Transverse colon (tissue), 4 donors: ENCODE data around the gene RBFOX2. TPM values are rescaled to one million over a fixed set of nuclear protein-coding genes. Genes with fewer than 3 reads are reported as not detected.

ENCODE experiments used
- DNase-seq: peaks from one replicate; pipeline ENCODE4 v3.0.0-alpha.2; 2019
- H3K27ac ChIP-seq, 4 donors: fragments of 200-600 bp; sonication (generic); 2 replicates each; pipeline ENCODE4 v1.5.1; 2016 to 2018; ENCODE audit warnings: inconsistent platforms in 4 of 4
- H3K27me3 ChIP-seq: fragments of 200-600 bp; sonication (generic); 2 replicates; pipeline ENCODE4 v1.5.1; 2017; ENCODE audit warnings: inconsistent platforms
- H3K36me3 ChIP-seq, 4 donors: fragments of 200-600 bp; sonication (generic); 2 replicates each; pipeline ENCODE4 v1.5.1; 2017 to 2019; ENCODE audit warnings: inconsistent platforms in 4 of 4
- H3K4me1 ChIP-seq, 4 donors: fragments of 200-600 bp; sonication (generic); 2 replicates each; pipeline ENCODE4 v1.5.1; 2017 to 2020; ENCODE audit warnings: inconsistent platforms in 4 of 4
- H3K4me3 ChIP-seq, 4 donors: fragments of 200-600 bp; sonication (generic); 1 replicate in 1 of 4; 2 replicates in 3 of 4; pipeline versions ENCODE4 v1.5.1 to v1.6.1; 2017 to 2019; ENCODE audit warnings: inconsistent platforms in 4 of 4
- H3K9me3 ChIP-seq, 2 donors: fragments of 200-600 bp; sonication (generic); 2 replicates each; pipeline ENCODE4 v1.5.1; 2017 to 2019; ENCODE audit warnings: inconsistent platforms in 2 of 2
- CTCF ChIP-seq, 5 experiments: fragments of 200-600 bp in 3 of 5; fragments of 450-650 bp in 2 of 5; sonication (generic) in 3 of 5; IDR thresholded peaks; 1 replicate in 2 of 5; 2 replicates in 3 of 5; pipeline ENCODE4 v1.5.1; 2016 to 2017; ENCODE audit warnings: antibody characterized with exemption in 5 of 5, inconsistent platforms in 3 of 5, mild to moderate bottlenecking in 2 of 5, moderate library complexity in 1 of 5
- EP300 ChIP-seq: sonication (generic); formaldehyde crosslinking; IDR thresholded peaks from one replicate; pipeline ENCODE4 v1.6.1; 2017; ENCODE audit warnings: antibody characterized with exemption, low read depth
- POLR2A ChIP-seq: fragments of 450-650 bp; IDR thresholded peaks from one replicate; pipeline ENCODE4 v1.6.1; 2016; ENCODE audit warnings: antibody characterized with exemption, mild to moderate bottlenecking, moderate library complexity
- POLR2AphosphoS5 ChIP-seq, 3 donors: sonication (generic); formaldehyde crosslinking; IDR thresholded peaks; one replicate each; pipeline ENCODE4 v1.6.1; 2016; ENCODE audit warnings: antibody characterized with exemption in 3 of 3
- WGBS, 2 donors: methylation state at CpG; one replicate each; pipeline ENCODE4 v1.1.5; 2018; ENCODE audit warnings: low coverage in 1 of 2; 5-methylcytosine and 5-hydroxymethylcytosine counted together
- in situ Hi-C, 4 donors: fragments of 200-750 bp; cut with MboI; loops; one replicate each; pipeline versions ENCODE4 v1.15.0 to v1.15.1; 2017; ENCODE audit warnings: low sequenced_read_pairs in 3 of 4, low pct_ligation_motif_present in 1 of 4, low pct_unique_long_range_greater_than_20kb in 1 of 4
- intact Hi-C: fragments of 100-400 bp; cut with DNase I; formaldehyde crosslinking; loops from one replicate; pipeline ENCODE4 v1.15.1; 2023; ENCODE audit warnings: low total_unique reads
- total RNA-seq, 4 donors: library from RNA; depleted of rRNA; stranded (reverse); fragments of >200 nt; gene quantifications; one replicate each; pipeline ENCODE4 v1.1.0, GENCODE V29; 2016

Gene RBFOX2
- total RNA-seq, 4 donors from 2014 or later, result 27.3 to 61.1 (median 43.1) TPM

- intact Hi-C loops (no loop called here), in situ Hi-C loops (no loop called here)
- H3K36me3 ChIP-seq, result no peaks in the 10 kb centered on the region
- no peak overlapping the region for H3K4me3 ChIP-seq
- TF ChIP-seq EP300, result no peak
- TF ChIP-seq POLR2A, result no peak
- TF ChIP-seq POLR2AphosphoS5 (IDR thresholded peaks at IDR 0.05), result no peak
- TF ChIP-seq CTCF (IDR thresholded peaks at IDR 0.05), result no peak
- H3K9me3 ChIP-seq, result no peaks in the 10 kb centered on the region
- H3K27ac ChIP-seq, result peak overlapping the region in 2 of 4 donors; percentile 37 to 46
- 44 to 60% methylated on average over 2 of the region's 2 CpGs for WGBS, 2 donors
- no peaks in the 10 kb centered on the region for H3K27me3 ChIP-seq
- DNase-seq, result no peak
- peaks cover 6 to 41% (median 13%) of the 10 kb centered on the region in 4 donors for H3K4me1 ChIP-seq
These were observed 11.9 kb downstream of the RBFOX2 start for GRCh38 chr22:36016684-36017083.

GRCh38 chr22:36015811-36016529 lies 12.7 kb downstream of the RBFOX2 start:
- H3K27ac ChIP-seq, result peak overlapping the region; percentile 27 to 55 (median 38)
- in situ Hi-C loops (no loop called here), intact Hi-C loops (no loop called here)
- H3K9me3 ChIP-seq, result no peaks in the 10 kb centered on the region
- no peak overlapping the region for H3K4me3 ChIP-seq
- peaks cover 6 to 44% (median 15%) of the 10 kb centered on the region in 4 donors for H3K4me1 ChIP-seq
- H3K27me3 ChIP-seq, result no peaks in the 10 kb centered on the region
- no peaks in the 10 kb centered on the region for H3K36me3 ChIP-seq
- TF ChIP-seq POLR2AphosphoS5 (IDR thresholded peaks at IDR 0.05), result no peak
- TF ChIP-seq EP300, result no peak
- no peak for TF ChIP-seq POLR2A
- no peak for TF ChIP-seq CTCF (IDR thresholded peaks at IDR 0.05)
- no peak for DNase-seq
- WGBS, 2 donors, result 36 to 40% methylated on average over 2 of the region's 2 CpGs

GRCh38 chr22:36015155-36015810 lies 13.3 kb downstream of the RBFOX2 start:
- Histone ChIP-seq H3K36me3 (no peaks in the 10 kb centered on the region), H3K4me3 (no peak overlapping the region), H3K9me3 (no peaks in the 10 kb centered on the region), H3K27ac (peak overlapping the region; percentile 27 to 55 (median 38)), H3K4me1 (peaks cover 8 to 51% (median 17%) of the 10 kb centered on the region in 4 donors), H3K27me3 (no peaks in the 10 kb centered on the region)
- intact Hi-C loops, result no loop called here
- no peak for DNase-seq
- in situ Hi-C loops, result no loop called here
- WGBS, 2 donors, result 68 to 71% methylated on average over 4 of the region's 4 CpGs
- TF ChIP-seq EP300, result no peak

GRCh38 chr22:36014546-36015074 lies 14.0 kb downstream of the RBFOX2 start:
- TF ChIP-seq EP300 (no peak), CTCF (IDR thresholded peaks at IDR 0.05) (no peak), POLR2A (no peak), POLR2AphosphoS5 (IDR thresholded peaks at IDR 0.05) (no peak)
- DNase-seq, result no peak
- Histone ChIP-seq H3K27me3 (no peaks in the 10 kb centered on the region), H3K9me3 (no peaks in the 10 kb centered on the region), H3K4me3 (no peak overlapping the region), H3K36me3 (no peaks in the 10 kb centered on the region), H3K4me1 (peaks cover 9 to 57% (median 22%) of the 10 kb centered on the region in 4 donors), H3K27ac (no peak overlapping the region)
- 80 to 100% methylated on average over 2 to 4 of the region's 4 CpGs for WGBS, 2 donors
- intact Hi-C loops (no loop called here), in situ Hi-C loops (no loop called here)
